ENCODE data around the gene PARD3B.

DNA sequence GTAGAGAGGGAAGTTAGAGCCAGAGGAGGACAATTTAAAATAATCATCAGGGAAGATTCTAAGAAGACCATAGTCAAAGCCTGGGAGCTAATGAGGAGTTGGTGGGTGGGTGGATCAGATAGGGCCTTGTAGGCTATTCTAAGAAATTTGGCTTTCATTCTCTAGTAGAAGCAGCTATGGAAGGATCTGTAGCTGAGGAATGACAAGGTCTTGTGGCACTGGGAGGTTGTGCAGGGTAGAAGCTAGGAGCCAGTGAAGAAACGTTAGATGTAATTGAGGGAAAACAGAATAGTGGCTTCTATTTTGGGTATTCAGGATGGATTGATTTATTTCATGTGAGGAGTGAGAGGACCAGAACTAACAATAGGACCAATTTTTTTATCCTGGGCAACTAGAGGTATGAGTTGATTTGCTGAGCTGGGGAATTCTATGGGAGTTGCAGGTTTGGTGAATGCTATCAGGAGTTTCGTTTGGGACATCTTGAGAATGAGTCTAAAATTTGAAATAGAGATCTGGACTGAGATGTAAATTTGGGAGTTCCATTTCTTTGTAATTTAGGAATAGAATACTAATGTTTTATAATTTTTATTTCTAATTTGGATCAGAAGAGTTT, 371.9 kb downstream of the PARD3B start:
- TF ChIP-seq POLR2A (IDR thresholded peaks at IDR 0.05; ENCODE audit: low read depth, low read length) (no peak), POLR2AphosphoS5 (IDR thresholded peaks at IDR 0.05; ENCODE audit: low read depth, low read length) (no peak), TAF1 (IDR thresholded peaks at IDR 0.05; ENCODE audit: borderline replicate concordance, low read depth, low read length) (no peak)

All from GM12892 (cell line).